ENCODE measurements around the gene AKAP6. TPM values are rescaled to one million over a fixed set of nuclear protein-coding genes. Genes with fewer than 3 reads are reported as not detected.

Gene AKAP6
- polyA plus RNA-seq, 1 donor: 8.5 TPM

GRCh38 chr14:32497248-32497647 lies 168.2 kb downstream of the AKAP6 start:
- Histone ChIP-seq H3K27ac (ENCODE audit: low read length) (no peak overlapping the region), H3K9me3 (ENCODE audit: control insufficient read depth, low read depth, low read length) (no peaks in the 10 kb centered on the region), H3K36me3 (ENCODE audit: control insufficient read depth, insufficient read depth, low read length) (no peaks in the 10 kb centered on the region), H3K27me3 (ENCODE audit: control insufficient read depth, insufficient read depth, low read length) (no peaks in the 10 kb centered on the region), H3K4me3 (ENCODE audit: low read length) (no peak overlapping the region), H3K4me1 (ENCODE audit: control insufficient read depth, insufficient read depth, low read length) (no peaks in the 10 kb centered on the region)
- DNase-seq: no peak

DNA sequence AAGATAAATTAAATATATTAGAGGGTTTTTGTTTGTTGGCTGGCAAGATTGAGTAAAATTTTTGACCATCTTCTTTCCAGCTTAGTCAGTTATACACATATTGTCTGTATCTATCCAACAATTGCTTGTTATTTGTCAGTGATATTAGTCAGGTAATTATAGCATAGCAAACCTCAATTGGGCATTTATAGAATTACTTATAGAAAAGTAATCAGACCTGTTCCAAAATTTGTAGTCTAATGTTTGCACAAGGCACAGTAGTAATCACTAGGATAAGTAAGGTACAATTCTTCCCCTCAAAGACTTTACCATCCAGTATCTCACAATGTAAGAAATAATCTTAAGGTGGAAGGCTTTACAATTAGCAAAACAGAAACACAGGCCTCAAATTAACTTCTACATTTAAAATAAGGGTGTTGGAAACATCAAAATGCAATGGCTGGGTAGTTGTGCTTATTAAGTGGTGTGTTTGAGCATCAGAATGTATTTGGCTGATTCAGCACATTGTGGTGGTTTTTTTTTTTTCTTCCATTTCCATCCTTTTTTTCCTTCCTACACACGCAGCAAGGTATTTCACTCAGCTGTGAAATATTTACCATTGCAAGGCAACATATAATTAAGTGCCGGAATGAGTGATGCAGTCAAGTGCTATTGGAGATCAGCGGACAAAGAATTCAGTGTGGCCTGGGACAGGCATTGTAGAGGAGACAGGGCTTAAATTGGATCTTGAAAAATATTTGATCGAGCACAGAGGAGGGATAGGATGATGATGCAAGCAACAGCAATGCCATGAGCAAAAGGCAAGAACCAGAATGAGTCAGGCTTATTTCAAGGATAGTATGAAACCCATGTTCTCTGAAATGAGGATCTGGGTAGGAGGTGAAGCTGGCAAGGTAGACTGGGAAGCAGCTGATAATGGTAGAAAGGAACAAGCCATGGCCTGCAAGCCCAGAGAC lies 178.2 kb downstream of the AKAP6 start:
- DNase-seq: no peak
- 67% methylated on average over 1 of the region's 4 CpGs for WGBS (ENCODE audit: insufficient coverage, low lambda C conversion rate)
- H3K27me3 ChIP-seq (ENCODE audit: control insufficient read depth, insufficient read depth, low read length): no peaks in the 10 kb centered on the region
- H3K36me3 ChIP-seq (ENCODE audit: control insufficient read depth, insufficient read depth, low read length): no peaks in the 10 kb centered on the region
- no peaks in the 10 kb centered on the region for H3K9me3 ChIP-seq (ENCODE audit: control insufficient read depth, low read depth, low read length)
- no peaks in the 10 kb centered on the region for H3K4me1 ChIP-seq (ENCODE audit: control insufficient read depth, insufficient read depth, low read length)
- no peak overlapping the region for H3K27ac ChIP-seq (ENCODE audit: low read length)
- no peak overlapping the region for H3K4me3 ChIP-seq (ENCODE audit: low read length)

- Histone ChIP-seq H3K4me1 (ENCODE audit: control insufficient read depth, insufficient read depth, low read length) (no peaks in the 10 kb centered on the region), H3K9me3 (ENCODE audit: control insufficient read depth, low read depth, low read length) (no peaks in the 10 kb centered on the region), H3K27ac (ENCODE audit: low read length) (no peak overlapping the region), H3K4me3 (ENCODE audit: low read length) (no peak overlapping the region), H3K36me3 (ENCODE audit: control insufficient read depth, insufficient read depth, low read length) (no peaks in the 10 kb centered on the region), H3K27me3 (ENCODE audit: control insufficient read depth, insufficient read depth, low read length) (no peaks in the 10 kb centered on the region)
- DNase-seq: no peak
- WGBS (ENCODE audit: insufficient coverage, low lambda C conversion rate): no CpG with 5 or more reads among the region's 2 CpGs
These were observed 179.2 kb downstream of the AKAP6 start for GRCh38 chr14:32508281-32508680.

GRCh38 chr14:32509632-32510187 lies 180.6 kb downstream of the AKAP6 start:
- H3K36me3 ChIP-seq (ENCODE audit: control insufficient read depth, insufficient read depth, low read length): no peaks in the 10 kb centered on the region
- WGBS (ENCODE audit: insufficient coverage, low lambda C conversion rate): no CpG with 5 or more reads among the region's 10 CpGs
- no peaks in the 10 kb centered on the region for H3K27me3 ChIP-seq (ENCODE audit: control insufficient read depth, insufficient read depth, low read length)
- DNase-seq: peak in 1 of 2 donors; percentile 21
- no peak overlapping the region for H3K4me3 ChIP-seq (ENCODE audit: low read length)
- peaks cover 4% of the 10 kb centered on the region for H3K4me1 ChIP-seq (ENCODE audit: control insufficient read depth, insufficient read depth, low read length)
- no peaks in the 10 kb centered on the region for H3K9me3 ChIP-seq (ENCODE audit: control insufficient read depth, low read depth, low read length)
- H3K27ac ChIP-seq (ENCODE audit: low read length): no peak overlapping the region

- Histone ChIP-seq H3K27ac (ENCODE audit: low read length) (no peak overlapping the region), H3K9me3 (ENCODE audit: control insufficient read depth, low read depth, low read length) (no peaks in the 10 kb centered on the region), H3K4me3 (ENCODE audit: low read length) (no peak overlapping the region), H3K4me1 (ENCODE audit: control insufficient read depth, insufficient read depth, low read length) (peaks cover 5% of the 10 kb centered on the region), H3K27me3 (ENCODE audit: control insufficient read depth, insufficient read depth, low read length) (no peaks in the 10 kb centered on the region), H3K36me3 (ENCODE audit: control insufficient read depth, insufficient read depth, low read length) (no peaks in the 10 kb centered on the region)
- DNase-seq: no peak
- 29% methylated on average over 1 of the region's 3 CpGs for WGBS (ENCODE audit: insufficient coverage, low lambda C conversion rate)
These were observed 181.7 kb downstream of the AKAP6 start for GRCh38 chr14:32510815-32511214.

GRCh38 chr14:32512348-32512747 lies 183.2 kb downstream of the AKAP6 start:
- H3K36me3 ChIP-seq (ENCODE audit: control insufficient read depth, insufficient read depth, low read length): no peaks in the 10 kb centered on the region
- WGBS (ENCODE audit: insufficient coverage, low lambda C conversion rate): 100% methylated on average over 1 of the region's 3 CpGs
- H3K27me3 ChIP-seq (ENCODE audit: control insufficient read depth, insufficient read depth, low read length): no peaks in the 10 kb centered on the region
- no peaks in the 10 kb centered on the region for H3K9me3 ChIP-seq (ENCODE audit: control insufficient read depth, low read depth, low read length)
- no peak for DNase-seq
- H3K4me3 ChIP-seq (ENCODE audit: low read length): no peak overlapping the region
- no peak overlapping the region for H3K27ac ChIP-seq (ENCODE audit: low read length)
- peaks cover 5% of the 10 kb centered on the region for H3K4me1 ChIP-seq (ENCODE audit: control insufficient read depth, insufficient read depth, low read length)

DNA sequence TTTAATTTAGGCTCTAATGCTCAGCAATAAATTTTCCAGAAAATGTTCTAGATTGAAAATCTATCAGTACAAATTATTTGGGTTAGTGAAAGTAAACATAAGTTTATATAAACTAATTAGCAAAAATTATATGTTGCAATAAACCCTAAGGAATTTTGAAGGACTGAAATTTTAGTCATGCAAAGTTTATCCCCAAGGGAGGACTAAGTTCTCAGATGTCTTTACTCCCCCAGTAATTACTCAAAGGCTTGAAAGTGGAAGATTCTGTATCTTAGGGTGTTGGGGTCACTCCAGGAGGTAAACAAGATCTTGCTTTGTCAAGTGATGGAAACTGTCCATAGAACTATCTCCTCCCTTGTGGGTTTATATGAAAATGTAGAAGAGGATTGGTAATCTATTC lies 183.7 kb downstream of the AKAP6 start:
- peaks cover 5% of the 10 kb centered on the region for H3K4me1 ChIP-seq (ENCODE audit: control insufficient read depth, insufficient read depth, low read length)
- no peaks in the 10 kb centered on the region for H3K36me3 ChIP-seq (ENCODE audit: control insufficient read depth, insufficient read depth, low read length)
- H3K27ac ChIP-seq (ENCODE audit: low read length): no peak overlapping the region
- H3K9me3 ChIP-seq (ENCODE audit: control insufficient read depth, low read depth, low read length): no peaks in the 10 kb centered on the region
- no peak overlapping the region for H3K4me3 ChIP-seq (ENCODE audit: low read length)
- DNase-seq: no peak
- H3K27me3 ChIP-seq (ENCODE audit: control insufficient read depth, insufficient read depth, low read length): no peaks in the 10 kb centered on the region

- no peak for DNase-seq
- Histone ChIP-seq H3K4me1 (ENCODE audit: control insufficient read depth, insufficient read depth, low read length) (peaks cover 5% of the 10 kb centered on the region), H3K9me3 (ENCODE audit: control insufficient read depth, low read depth, low read length) (no peaks in the 10 kb centered on the region), H3K4me3 (ENCODE audit: low read length) (no peak overlapping the region), H3K27ac (ENCODE audit: low read length) (no peak overlapping the region), H3K36me3 (ENCODE audit: control insufficient read depth, insufficient read depth, low read length) (no peaks in the 10 kb centered on the region), H3K27me3 (ENCODE audit: control insufficient read depth, insufficient read depth, low read length) (no peaks in the 10 kb centered on the region)
- WGBS (ENCODE audit: insufficient coverage, low lambda C conversion rate): 82% methylated on average over 1 of the region's 1 CpG
These were observed 184.5 kb downstream of the AKAP6 start for GRCh38 chr14:32513571-32514009.

DNA sequence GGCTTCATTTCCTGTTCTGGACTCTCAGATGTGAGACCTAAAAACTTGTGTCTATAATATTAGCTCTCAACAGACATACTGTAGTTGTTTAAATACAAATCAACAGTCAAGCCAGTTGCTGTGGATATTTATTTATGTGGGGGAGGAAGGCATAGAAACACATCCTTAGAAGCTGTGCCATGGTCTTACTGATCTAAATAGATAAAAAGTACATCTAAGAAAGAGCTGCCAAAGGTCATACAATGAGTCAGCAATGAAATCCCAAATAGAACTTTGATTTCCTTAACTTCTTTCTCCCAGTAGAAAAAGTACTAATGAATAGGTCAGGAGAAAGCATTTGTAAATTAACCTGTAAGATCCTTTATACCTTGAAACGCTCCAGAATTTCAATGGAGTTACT lies 185.1 kb downstream of the AKAP6 start:
- Histone ChIP-seq H3K36me3 (ENCODE audit: control insufficient read depth, insufficient read depth, low read length) (no peaks in the 10 kb centered on the region), H3K4me1 (ENCODE audit: control insufficient read depth, insufficient read depth, low read length) (peaks cover 5% of the 10 kb centered on the region), H3K9me3 (ENCODE audit: control insufficient read depth, low read depth, low read length) (no peaks in the 10 kb centered on the region), H3K4me3 (ENCODE audit: low read length) (no peak overlapping the region), H3K27ac (ENCODE audit: low read length) (no peak overlapping the region), H3K27me3 (ENCODE audit: control insufficient read depth, insufficient read depth, low read length) (no peaks in the 10 kb centered on the region)
- WGBS (ENCODE audit: insufficient coverage, low lambda C conversion rate): 33% methylated on average over 1 of the region's 1 CpG
- DNase-seq: peak in 1 of 2 donors; percentile 24

GRCh38 chr14:32514681-32515080 lies 185.6 kb downstream of the AKAP6 start:
- Histone ChIP-seq H3K27me3 (ENCODE audit: control insufficient read depth, insufficient read depth, low read length) (no peaks in the 10 kb centered on the region), H3K4me3 (ENCODE audit: low read length) (no peak overlapping the region), H3K4me1 (ENCODE audit: control insufficient read depth, insufficient read depth, low read length) (peaks cover 5% of the 10 kb centered on the region), H3K36me3 (ENCODE audit: control insufficient read depth, insufficient read depth, low read length) (no peaks in the 10 kb centered on the region), H3K27ac (ENCODE audit: low read length) (no peak overlapping the region), H3K9me3 (ENCODE audit: control insufficient read depth, low read depth, low read length) (no peaks in the 10 kb centered on the region)
- no peak for DNase-seq

Data from large intestine (tissue), 3 donors.